ENCODE results near the gene NDUFA3. TPM values are rescaled to one million over a fixed set of nuclear protein-coding genes. Genes with fewer than 3 reads are reported as not detected.

Gene NDUFA3
- total and polyA plus RNA-seq, 5 donors from 2014 or later: 65.7 to 577 (median 424) TPM

DNA sequence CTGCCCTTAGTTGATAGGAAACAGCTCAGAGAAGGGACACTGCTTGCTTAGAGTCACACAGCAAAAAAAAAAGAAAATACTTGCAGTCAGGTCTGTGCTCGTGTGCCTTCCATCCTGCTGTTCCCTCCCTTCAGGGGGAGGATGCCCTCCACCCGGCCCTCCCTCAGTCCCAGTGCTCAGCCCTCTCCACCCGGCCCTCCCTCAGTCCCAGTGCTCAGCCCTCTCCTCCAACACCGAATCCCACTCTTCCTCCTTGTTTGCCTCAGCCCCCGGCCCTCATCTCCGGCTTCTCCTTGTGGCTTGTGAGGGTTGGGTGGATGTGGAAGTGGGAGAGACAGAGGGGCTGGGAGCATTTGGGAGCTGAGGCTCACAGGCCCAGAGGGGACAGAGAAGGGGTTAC lies 7.0 kb downstream of the NDUFA3 start:
- Mint-ChIP-seq H3K27ac (no peak overlapping the region), H3K9me3 (no peaks in the 10 kb centered on the region), H3K36me3 (peaks cover 23% of the 10 kb centered on the region), H3K27me3 (no peaks in the 10 kb centered on the region), H3K4me3 (no peak overlapping the region), H3K4me1 (peaks cover 0 to 36% (median 6%) of the 10 kb centered on the region in 4 donors)
- no peak overlapping the region for H3K27ac ChIP-seq (ENCODE audit: insufficient read depth, low read length, poor library complexity, severe bottlenecking)
- H3K4me3 ChIP-seq (ENCODE audit: low read depth, low read length): no peak overlapping the region
- H3K36me3 ChIP-seq (ENCODE audit: control insufficient read depth, insufficient read depth, low read length): peaks cover 51% of the 10 kb centered on the region
- H3K4me1 ChIP-seq (ENCODE audit: control insufficient read depth, insufficient read depth, low read length, poor library complexity, severe bottlenecking): peaks cover 10% of the 10 kb centered on the region
- no peaks in the 10 kb centered on the region for H3K27me3 ChIP-seq (ENCODE audit: control insufficient read depth, insufficient read depth, low read length)
- ATAC-seq (ENCODE audit: low read depth in 2 of 2) (no peak), DNase-seq (no peak)
- no peaks in the 10 kb centered on the region for H3K9me3 ChIP-seq (ENCODE audit: control insufficient read depth in 2 of 2, low read length in 2 of 2)

DNA sequence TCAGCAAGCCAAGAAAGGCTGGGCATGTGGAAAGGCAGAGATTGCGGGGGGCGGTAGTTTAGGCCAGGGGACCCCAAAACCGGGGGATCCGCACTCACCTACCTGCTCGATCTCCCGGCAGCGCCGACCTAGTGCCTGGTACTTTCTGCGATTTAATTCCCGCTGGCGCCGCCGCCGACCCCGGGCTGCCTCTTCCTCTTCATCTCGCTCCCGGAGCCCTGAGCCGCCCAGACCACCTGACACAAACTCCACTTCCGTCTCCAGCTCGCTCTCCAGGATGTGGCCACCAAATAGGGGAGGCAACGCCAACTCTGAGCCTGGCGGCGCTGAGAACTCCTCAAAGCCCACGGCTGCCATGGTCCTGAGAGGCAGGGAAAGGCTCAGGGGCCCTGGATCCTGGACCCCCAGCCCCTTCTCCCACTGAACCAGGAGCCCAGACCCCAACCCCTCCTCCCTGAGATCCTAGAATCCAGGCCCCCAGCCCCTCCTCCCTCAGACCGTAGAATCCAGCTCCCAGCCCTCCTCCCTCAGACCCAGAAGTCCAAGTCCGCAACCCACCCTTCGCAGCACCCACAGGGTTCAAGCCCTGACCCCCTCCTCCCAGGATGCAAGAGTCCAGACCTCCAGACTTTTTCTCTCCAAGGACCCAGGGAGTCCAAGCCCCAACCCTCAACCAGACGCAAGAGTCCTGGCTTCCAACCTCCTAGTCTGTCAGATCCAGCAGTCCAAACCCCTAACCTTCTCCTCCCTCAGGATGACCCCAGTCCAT lies 11.9 kb downstream of the NDUFA3 start:
- H3K36me3 Mint-ChIP-seq: peaks cover 9% of the 10 kb centered on the region
- DNase-seq (peak; percentile 18 to 83 (median 54)), ATAC-seq (ENCODE audit: low read depth in 2 of 2) (peak; percentile 26 to 32)
- Histone ChIP-seq H3K27ac (ENCODE audit: insufficient read depth, low read length, poor library complexity, severe bottlenecking) (peak overlapping the region; percentile 86), H3K9me3 (ENCODE audit: control insufficient read depth in 2 of 2, low read length in 2 of 2) (no peaks in the 10 kb centered on the region), H3K36me3 (ENCODE audit: control insufficient read depth, insufficient read depth, low read length) (peaks cover 27% of the 10 kb centered on the region), H3K27me3 (ENCODE audit: control insufficient read depth, insufficient read depth, low read length) (no peaks in the 10 kb centered on the region), H3K4me1 (ENCODE audit: control insufficient read depth, insufficient read depth, low read length, poor library complexity, severe bottlenecking) (peaks cover 26% of the 10 kb centered on the region), H3K4me3 (ENCODE audit: low read depth, low read length) (peak overlapping the region; percentile 96)
- peaks cover 4% of the 10 kb centered on the region for H3K27me3 Mint-ChIP-seq
- H3K27ac Mint-ChIP-seq: peak overlapping the region; percentile 92 to 97 (median 96)
- peaks cover 8 to 45% (median 20%) of the 10 kb centered on the region in 4 donors for H3K4me1 Mint-ChIP-seq
- H3K9me3 Mint-ChIP-seq: no peaks in the 10 kb centered on the region
- H3K4me3 Mint-ChIP-seq: peak overlapping the region; percentile 93 to 95 (median 94)

DNA sequence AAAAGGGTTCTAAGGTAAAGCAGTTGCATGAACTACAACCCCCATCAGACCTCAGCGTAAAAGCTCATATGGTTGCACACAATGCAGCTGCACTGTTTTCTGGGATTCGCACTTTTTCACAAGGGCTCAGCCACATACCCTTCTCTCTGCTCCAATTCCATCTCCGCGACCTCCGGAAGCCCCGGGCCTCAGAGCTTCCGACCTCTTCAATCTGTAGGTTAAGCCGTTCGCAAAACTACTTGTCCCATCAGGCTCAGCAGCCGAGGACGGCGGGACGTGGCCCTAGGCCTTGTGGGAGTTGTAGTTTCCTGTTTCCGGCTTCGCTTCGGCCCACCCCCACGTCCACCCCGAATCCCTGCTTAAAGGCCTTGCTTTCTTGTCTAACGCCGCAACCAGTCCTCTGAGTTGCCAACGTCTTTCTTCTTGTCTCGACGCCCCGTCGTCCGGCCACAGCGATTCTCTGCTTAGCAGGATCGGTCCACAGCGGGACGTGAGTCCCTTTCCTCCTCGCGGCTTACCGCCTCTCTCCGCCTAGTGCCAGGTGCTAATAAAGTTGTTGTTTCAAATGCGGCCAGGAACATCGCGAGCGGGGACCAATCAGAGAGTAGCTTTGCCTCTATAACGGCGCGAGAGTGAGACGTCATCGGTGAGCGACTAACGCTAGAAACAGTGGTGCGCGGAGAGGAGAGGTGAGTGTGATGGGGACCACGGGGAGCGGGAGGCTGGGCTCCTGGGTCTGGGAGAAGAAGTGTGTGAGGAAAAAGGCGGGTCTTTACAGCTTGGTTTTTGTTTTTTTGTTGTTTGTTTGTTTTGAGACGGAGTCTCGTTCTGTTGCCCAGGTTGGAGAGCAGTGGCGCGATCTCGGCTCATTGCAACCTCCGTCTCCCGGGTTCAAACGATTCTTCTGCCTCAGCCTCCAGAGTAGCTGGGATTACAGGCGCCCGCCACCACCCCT lies 12.7 kb downstream of the NDUFA3 start, which contains the start of the genes PRPF31 and TFPT:
TSS of gene PRPF31 (plus strand) at position 646 of the 955 bp plus-strand sequence. CDS start 2,525 bp downstream, outside the sequence.
TSS of gene TFPT (minus strand) at position 549 of the 955 bp plus-strand sequence. CDS start at position 161, 388 bp downstream.
- Mint-ChIP-seq H3K27me3 (peaks cover 4% of the 10 kb centered on the region), H3K9me3 (no peaks in the 10 kb centered on the region), H3K27ac (peak within 1 kb of the TSS; percentile 92 to 97 (median 96)), H3K4me1 (peaks cover 8 to 43% (median 20%) of the 10 kb centered on the region in 4 donors), H3K4me3 (peak within 1 kb of the TSS; percentile 93 to 95 (median 94)), H3K36me3 (peaks cover 14% of the 10 kb centered on the region)
- DNase-seq: peak; percentile 95 to 99 (median 97)
- Histone ChIP-seq H3K4me3 (ENCODE audit: low read depth, low read length) (peak within 1 kb of the TSS; percentile 96), H3K27ac (ENCODE audit: insufficient read depth, low read length, poor library complexity, severe bottlenecking) (peak within 1 kb of the TSS; percentile 86), H3K9me3 (ENCODE audit: control insufficient read depth in 2 of 2, low read length in 2 of 2) (no peaks in the 10 kb centered on the region), H3K4me1 (ENCODE audit: control insufficient read depth, insufficient read depth, low read length, poor library complexity, severe bottlenecking) (peaks cover 26% of the 10 kb centered on the region), H3K36me3 (ENCODE audit: control insufficient read depth, insufficient read depth, low read length) (peaks cover 29% of the 10 kb centered on the region), H3K27me3 (ENCODE audit: control insufficient read depth, insufficient read depth, low read length) (no peaks in the 10 kb centered on the region)
- peak; percentile 87 to 90 for ATAC-seq (ENCODE audit: low read depth in 2 of 2)

DNA sequence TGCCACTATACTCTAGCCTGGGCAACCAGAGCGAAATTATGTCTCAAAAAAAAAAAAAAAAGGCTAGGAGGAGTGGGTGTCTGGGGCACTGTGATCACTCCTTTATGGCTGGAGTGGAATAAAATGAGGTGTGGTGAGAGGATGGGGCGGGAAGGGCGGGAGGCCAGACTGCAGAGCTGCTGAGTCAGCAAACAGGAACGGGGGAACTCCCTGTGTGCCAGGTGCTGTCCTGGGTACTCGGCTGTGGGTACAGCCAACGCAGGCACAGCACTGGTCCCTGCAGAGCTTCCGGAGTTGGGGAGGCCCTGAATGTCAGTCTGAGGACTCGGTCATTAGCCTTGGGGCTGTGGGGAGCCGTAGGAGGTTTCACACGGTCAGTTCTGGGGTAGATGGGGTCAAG lies 18.6 kb downstream of the NDUFA3 start:
- Histone ChIP-seq H3K9me3 (ENCODE audit: control insufficient read depth in 2 of 2, low read length in 2 of 2) (no peaks in the 10 kb centered on the region), H3K27me3 (ENCODE audit: control insufficient read depth, insufficient read depth, low read length) (no peaks in the 10 kb centered on the region), H3K36me3 (ENCODE audit: control insufficient read depth, insufficient read depth, low read length) (peaks cover 68% of the 10 kb centered on the region), H3K4me1 (ENCODE audit: control insufficient read depth, insufficient read depth, low read length, poor library complexity, severe bottlenecking) (peaks cover 9% of the 10 kb centered on the region), H3K4me3 (ENCODE audit: low read depth, low read length) (no peak overlapping the region), H3K27ac (ENCODE audit: insufficient read depth, low read length, poor library complexity, severe bottlenecking) (no peak overlapping the region)
- Mint-ChIP-seq H3K27ac (no peak overlapping the region), H3K27me3 (no peaks in the 10 kb centered on the region), H3K4me3 (no peak overlapping the region), H3K36me3 (peaks cover 13% of the 10 kb centered on the region), H3K4me1 (peaks cover 0 to 14% (median 7%) of the 10 kb centered on the region in 4 donors), H3K9me3 (no peaks in the 10 kb centered on the region)
- no peak for DNase-seq
- no peak for ATAC-seq (ENCODE audit: low read depth in 2 of 2)

DNA sequence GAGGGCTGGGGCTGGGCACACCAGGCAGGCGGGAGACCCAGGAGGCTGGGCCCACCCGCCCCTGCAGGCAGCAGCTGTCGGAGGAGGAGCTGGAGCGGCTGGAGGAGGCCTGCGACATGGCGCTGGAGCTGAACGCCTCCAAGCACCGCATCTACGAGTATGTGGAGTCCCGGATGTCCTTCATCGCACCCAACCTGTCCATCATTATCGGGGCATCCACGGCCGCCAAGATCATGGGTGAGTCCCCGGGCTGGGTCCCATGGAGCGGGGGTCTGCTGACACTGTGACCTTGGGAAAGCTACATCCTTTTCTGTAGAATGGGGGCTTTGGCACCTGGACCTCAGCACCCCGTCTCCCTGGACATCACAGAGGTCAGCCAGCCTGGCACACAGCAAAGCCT lies 21.0 kb downstream of the NDUFA3 start:
- Mint-ChIP-seq H3K36me3 (peaks cover 20% of the 10 kb centered on the region), H3K27ac (no peak overlapping the region), H3K4me3 (no peak overlapping the region), H3K27me3 (no peaks in the 10 kb centered on the region), H3K9me3 (no peaks in the 10 kb centered on the region), H3K4me1 (peaks cover 0 to 2% (median 0%) of the 10 kb centered on the region in 4 donors)
- H3K36me3 ChIP-seq (ENCODE audit: control insufficient read depth, insufficient read depth, low read length): peaks cover 71% of the 10 kb centered on the region
- H3K9me3 ChIP-seq (ENCODE audit: control insufficient read depth in 2 of 2, low read length in 2 of 2): no peaks in the 10 kb centered on the region
- no peak for DNase-seq
- H3K27ac ChIP-seq (ENCODE audit: insufficient read depth, low read length, poor library complexity, severe bottlenecking): no peak overlapping the region
- ATAC-seq (ENCODE audit: low read depth in 2 of 2): no peak
- no peaks in the 10 kb centered on the region for H3K27me3 ChIP-seq (ENCODE audit: control insufficient read depth, insufficient read depth, low read length)
- no peak overlapping the region for H3K4me3 ChIP-seq (ENCODE audit: low read depth, low read length)
- H3K4me1 ChIP-seq (ENCODE audit: control insufficient read depth, insufficient read depth, low read length, poor library complexity, severe bottlenecking): no peaks in the 10 kb centered on the region

DNA sequence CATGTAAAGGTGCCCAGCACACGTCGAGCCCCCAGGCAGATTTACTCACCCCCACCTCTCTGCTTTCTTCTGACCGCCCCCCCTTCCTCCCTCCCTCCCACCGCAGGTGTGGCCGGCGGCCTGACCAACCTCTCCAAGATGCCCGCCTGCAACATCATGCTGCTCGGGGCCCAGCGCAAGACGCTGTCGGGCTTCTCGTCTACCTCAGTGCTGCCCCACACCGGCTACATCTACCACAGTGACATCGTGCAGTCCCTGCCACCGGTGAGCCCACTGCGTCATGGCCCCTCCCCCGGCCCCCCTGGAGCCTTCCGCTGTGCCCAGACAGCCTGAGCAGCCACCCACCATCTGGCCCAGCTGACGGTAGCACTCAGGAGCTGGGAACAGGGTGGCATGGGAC lies 21.7 kb downstream of the NDUFA3 start:
- Histone ChIP-seq H3K4me3 (ENCODE audit: low read depth, low read length) (no peak overlapping the region), H3K9me3 (ENCODE audit: control insufficient read depth in 2 of 2, low read length in 2 of 2) (no peaks in the 10 kb centered on the region), H3K36me3 (ENCODE audit: control insufficient read depth, insufficient read depth, low read length) (peaks cover 71% of the 10 kb centered on the region), H3K27me3 (ENCODE audit: control insufficient read depth, insufficient read depth, low read length) (no peaks in the 10 kb centered on the region), H3K27ac (ENCODE audit: insufficient read depth, low read length, poor library complexity, severe bottlenecking) (no peak overlapping the region), H3K4me1 (ENCODE audit: control insufficient read depth, insufficient read depth, low read length, poor library complexity, severe bottlenecking) (no peaks in the 10 kb centered on the region)
- peak overlapping the region in 1 of 3 donors; percentile 32 for H3K27ac Mint-ChIP-seq
- no peaks in the 10 kb centered on the region for H3K27me3 Mint-ChIP-seq
- no peaks in the 10 kb centered on the region for H3K9me3 Mint-ChIP-seq
- H3K36me3 Mint-ChIP-seq: peaks cover 20% of the 10 kb centered on the region
- DNase-seq: no peak
- ATAC-seq (ENCODE audit: low read depth in 2 of 2): no peak
- peaks cover 0 to 2% (median 0%) of the 10 kb centered on the region in 4 donors for H3K4me1 Mint-ChIP-seq
- H3K4me3 Mint-ChIP-seq: no peak overlapping the region

DNA sequence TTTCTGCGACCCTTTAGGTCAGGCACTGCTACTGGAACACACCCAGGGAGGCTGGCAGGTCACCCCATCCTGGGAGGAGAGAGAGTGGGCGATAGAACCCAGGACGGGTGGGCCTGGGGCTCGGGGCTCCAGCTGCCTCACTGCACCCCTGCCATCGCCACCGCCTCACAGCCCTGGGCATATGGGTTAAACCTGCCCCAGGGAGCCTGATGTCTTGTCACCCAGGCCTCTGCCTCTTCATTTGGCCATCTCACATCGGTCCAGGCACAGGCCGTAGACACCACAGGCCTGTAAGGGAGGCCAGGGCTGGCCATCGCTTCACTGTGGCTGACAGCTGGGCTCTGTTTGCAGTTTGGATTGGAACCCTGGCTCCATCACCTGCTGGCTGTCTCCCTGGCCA lies 23.1 kb downstream of the NDUFA3 start:
- H3K4me1 Mint-ChIP-seq: no peaks in the 10 kb centered on the region
- no peaks in the 10 kb centered on the region for H3K9me3 ChIP-seq (ENCODE audit: control insufficient read depth in 2 of 2, low read length in 2 of 2)
- peaks cover 65% of the 10 kb centered on the region for H3K36me3 ChIP-seq (ENCODE audit: control insufficient read depth, insufficient read depth, low read length)
- no peak overlapping the region for H3K4me3 ChIP-seq (ENCODE audit: low read depth, low read length)
- H3K9me3 Mint-ChIP-seq: no peaks in the 10 kb centered on the region
- H3K4me1 ChIP-seq (ENCODE audit: control insufficient read depth, insufficient read depth, low read length, poor library complexity, severe bottlenecking): no peaks in the 10 kb centered on the region
- H3K27me3 ChIP-seq (ENCODE audit: control insufficient read depth, insufficient read depth, low read length): no peaks in the 10 kb centered on the region
- H3K27ac ChIP-seq (ENCODE audit: insufficient read depth, low read length, poor library complexity, severe bottlenecking): no peak overlapping the region
- DNase-seq (no peak), ATAC-seq (ENCODE audit: low read depth in 2 of 2) (no peak)
- H3K36me3 Mint-ChIP-seq: peaks cover 15% of the 10 kb centered on the region
- peak overlapping the region in 1 of 3 donors; percentile 32 for H3K27ac Mint-ChIP-seq
- H3K27me3 Mint-ChIP-seq: no peaks in the 10 kb centered on the region
- peak overlapping the region in 1 of 4 donors; percentile 44 for H3K4me3 Mint-ChIP-seq
